HEK293 (cell line): ENCODE measurements around the gene ZC3H4.

Source experiments
- CTCF ChIA-PET: fragments of 350-600 bp; formaldehyde crosslinking; extraction: SDS; loops from one replicate; lab custom pipeline; 2021; ENCODE audit warnings: antibody characterized with exemption; lab: Yijun Ruan, JAX
- POLR2A ChIA-PET: fragments of 300-600 bp; formaldehyde crosslinking; extraction: SDS; loops from one replicate; lab custom pipeline; 2020; ENCODE audit warnings: antibody characterized with exemption, inconsistent platforms; lab: Yijun Ruan, JAX
- H3K27ac ChIP-seq: fragments of 200-500 bp; sonication (Bioruptor generic); 2 replicates; pipeline ENCODE4 v1.5.1; 2014; ENCODE audit warnings: low read depth, low read length, control low read depth, inconsistent platforms; ENCODE audit errors: extremely low read depth
- H3K36me3 ChIP-seq, 2 experiments: fragments of 200-500 bp in 1 of 2; sonication (Bioruptor generic) in 1 of 2; 1 replicate in 1 of 2; 2 replicates in 1 of 2; pipeline ENCODE4 v1.5.1; 2014 to 2017; ENCODE audit warnings: inconsistent platforms in 2 of 2, low read length in 2 of 2; ENCODE audit not compliant: control insufficient read depth in 2 of 2, insufficient read depth in 1 of 2
- H3K4me1 ChIP-seq: fragments of 200-500 bp; sonication (Bioruptor generic); 2 replicates; pipeline ENCODE4 v1.5.1; 2014; ENCODE audit warnings: mild to moderate bottlenecking, low read length, inconsistent platforms; ENCODE audit not compliant: control insufficient read depth, insufficient read depth
- H3K4me3 ChIP-seq: 2 replicates; pipeline ENCODE4 v1.5.1; 2011; ENCODE audit warnings: low read depth, mild to moderate bottlenecking, control low read depth, low read length, moderate library complexity
- H3K9me3 ChIP-seq: fragments of 200-500 bp; sonication (Bioruptor generic); 2 replicates; pipeline ENCODE4 v1.5.1; 2014; ENCODE audit warnings: low read depth, low read length, inconsistent platforms; ENCODE audit not compliant: control insufficient read depth, insufficient read depth
- HOXA7 ChIP-seq: sonication (generic); formaldehyde crosslinking; IDR thresholded peaks from 2 replicates; pipeline ENCODE4 v1.8.1; 2022; ENCODE audit warnings: missing genetic modification reagents, borderline replicate concordance
- KLF10 ChIP-seq: fragments of 450-650 bp; IDR thresholded peaks from 2 replicates; pipeline ENCODE4 v1.5.1; 2018; ENCODE audit warnings: missing biosample characterization, mild to moderate bottlenecking, missing genetic modification characterization
- OSR2 ChIP-seq: fragments of 450-650 bp; formaldehyde crosslinking; IDR thresholded peaks from 2 replicates; pipeline ENCODE4 v1.5.1; 2016; ENCODE audit warnings: missing biosample characterization, missing genetic modification characterization
- TCF7L2 ChIP-seq: IDR thresholded peaks from 2 replicates; pipeline ENCODE4 v1.6.1; 2011; ENCODE audit warnings: low read depth, mild to moderate bottlenecking, inconsistent platforms, low read length, moderate library complexity, borderline replicate concordance
- ZBTB20 ChIP-seq: fragments of 450-650 bp; formaldehyde crosslinking; IDR thresholded peaks from 2 replicates; pipeline ENCODE4 v1.5.1; 2016; ENCODE audit warnings: missing biosample characterization, missing genetic modification characterization
- ZEB2 ChIP-seq: fragments of 450-650 bp; formaldehyde crosslinking; IDR thresholded peaks from 2 replicates; pipeline ENCODE4 v1.5.1; 2016; ENCODE audit warnings: missing biosample characterization, missing genetic modification characterization
- ZIC2 ChIP-seq: fragments of 450-650 bp; formaldehyde crosslinking; IDR thresholded peaks from 2 replicates; pipeline ENCODE4 v1.5.1; 2016; ENCODE audit warnings: missing biosample characterization, missing genetic modification characterization
- ZNF114 ChIP-seq: fragments of 450-650 bp; formaldehyde crosslinking; IDR thresholded peaks from 2 replicates; pipeline ENCODE4 v1.5.0; 2017; ENCODE audit warnings: missing biosample characterization, missing genetic modification characterization
- ZNF23 ChIP-seq: fragments of 450-650 bp; formaldehyde crosslinking; IDR thresholded peaks from 2 replicates; pipeline ENCODE4 v1.5.1; 2016; ENCODE audit warnings: missing biosample characterization, missing genetic modification characterization, borderline replicate concordance
- ZNF274 ChIP-seq, 2 experiments: fragments of 200-500 bp in 1 of 2; fragments of 450-650 bp in 1 of 2; sonication (Bioruptor generic) in 1 of 2; formaldehyde crosslinking in 1 of 2; IDR thresholded peaks; 2 replicates each; pipeline versions ENCODE4 v1.5.1 to v1.6.1; 2014 to 2016; ENCODE audit warnings: borderline replicate concordance in 1 of 2, inconsistent platforms in 1 of 2, low read length in 1 of 2, missing biosample characterization in 1 of 2, missing genetic modification characterization in 1 of 2
- ZNF433 ChIP-seq: fragments of 450-650 bp; formaldehyde crosslinking; IDR thresholded peaks from 2 replicates; pipeline ENCODE4 v1.5.1; 2016; ENCODE audit warnings: missing biosample characterization, missing genetic modification characterization, low read depth
- ZNF521 ChIP-seq: fragments of 450-650 bp; formaldehyde crosslinking; IDR thresholded peaks from 2 replicates; pipeline ENCODE4 v1.5.1; 2017; ENCODE audit warnings: missing biosample characterization, mild to moderate bottlenecking, missing genetic modification characterization
- ZNF585B ChIP-seq: fragments of 450-650 bp; formaldehyde crosslinking; IDR thresholded peaks from 2 replicates; pipeline ENCODE4 v1.5.1; 2016; ENCODE audit warnings: missing biosample characterization, missing genetic modification characterization
- TF ChIP-seq, protein P1 (sequence below): fragments of 450-650 bp; formaldehyde crosslinking; IDR thresholded peaks from 2 replicates; pipeline ENCODE4 v1.5.0; 2017; ENCODE audit warnings: missing biosample characterization, missing genetic modification characterization, borderline replicate concordance
- TF ChIP-seq, protein P2 (sequence below): fragments of 450-650 bp; formaldehyde crosslinking; IDR thresholded peaks from 2 replicates; pipeline ENCODE4 v1.5.1; 2016; ENCODE audit warnings: missing biosample characterization, missing genetic modification characterization
- TF ChIP-seq, protein P3 (sequence below): fragments of 450-650 bp; formaldehyde crosslinking; IDR thresholded peaks from 2 replicates; pipeline ENCODE4 v1.5.1; 2016; ENCODE audit warnings: missing biosample characterization, missing genetic modification characterization
- TF ChIP-seq, protein P4 (sequence below): fragments of 450-650 bp; formaldehyde crosslinking; IDR thresholded peaks from 2 replicates; pipeline ENCODE4 v1.5.1; 2017; ENCODE audit warnings: missing biosample characterization, mild to moderate bottlenecking, missing genetic modification characterization, moderate library complexity
- TF ChIP-seq, protein P5 (sequence below): fragments of 450-650 bp; formaldehyde crosslinking; IDR thresholded peaks from 2 replicates; pipeline ENCODE4 v1.5.1; 2016; ENCODE audit warnings: missing biosample characterization, missing genetic modification characterization
- TF ChIP-seq, protein P6 (sequence below): fragments of 450-650 bp; formaldehyde crosslinking; IDR thresholded peaks from 2 replicates; pipeline ENCODE4 v1.5.1; 2016; ENCODE audit warnings: missing biosample characterization, missing genetic modification characterization
- TF ChIP-seq, protein P7 (sequence below): fragments of 450-650 bp; formaldehyde crosslinking; IDR thresholded peaks from 2 replicates; pipeline ENCODE4 v1.5.1; 2016; ENCODE audit warnings: missing biosample characterization, missing genetic modification characterization

ZC3H4 gene

DNA sequence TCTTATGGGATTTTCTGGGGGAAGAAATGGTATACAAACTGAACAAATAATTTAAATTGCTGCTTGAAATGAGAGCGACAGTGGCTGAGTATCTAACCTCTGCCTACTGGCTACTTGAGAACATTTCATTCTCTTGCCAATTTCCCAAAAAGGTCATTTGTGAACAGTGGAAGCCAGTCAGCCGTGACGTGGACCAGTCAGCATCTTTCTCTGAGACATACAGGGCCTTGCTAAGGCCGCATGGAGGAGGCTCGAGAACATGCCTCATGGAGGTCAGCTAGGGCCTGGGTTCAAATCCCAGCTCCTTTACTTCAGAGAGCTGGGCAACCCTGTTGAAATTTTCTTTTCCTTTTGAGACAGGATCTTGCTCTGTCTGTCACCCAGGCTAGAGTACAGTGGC is 20.3 kb downstream of the ZC3H4 start (continued):
- TF ChIP-seq, protein P1, sequence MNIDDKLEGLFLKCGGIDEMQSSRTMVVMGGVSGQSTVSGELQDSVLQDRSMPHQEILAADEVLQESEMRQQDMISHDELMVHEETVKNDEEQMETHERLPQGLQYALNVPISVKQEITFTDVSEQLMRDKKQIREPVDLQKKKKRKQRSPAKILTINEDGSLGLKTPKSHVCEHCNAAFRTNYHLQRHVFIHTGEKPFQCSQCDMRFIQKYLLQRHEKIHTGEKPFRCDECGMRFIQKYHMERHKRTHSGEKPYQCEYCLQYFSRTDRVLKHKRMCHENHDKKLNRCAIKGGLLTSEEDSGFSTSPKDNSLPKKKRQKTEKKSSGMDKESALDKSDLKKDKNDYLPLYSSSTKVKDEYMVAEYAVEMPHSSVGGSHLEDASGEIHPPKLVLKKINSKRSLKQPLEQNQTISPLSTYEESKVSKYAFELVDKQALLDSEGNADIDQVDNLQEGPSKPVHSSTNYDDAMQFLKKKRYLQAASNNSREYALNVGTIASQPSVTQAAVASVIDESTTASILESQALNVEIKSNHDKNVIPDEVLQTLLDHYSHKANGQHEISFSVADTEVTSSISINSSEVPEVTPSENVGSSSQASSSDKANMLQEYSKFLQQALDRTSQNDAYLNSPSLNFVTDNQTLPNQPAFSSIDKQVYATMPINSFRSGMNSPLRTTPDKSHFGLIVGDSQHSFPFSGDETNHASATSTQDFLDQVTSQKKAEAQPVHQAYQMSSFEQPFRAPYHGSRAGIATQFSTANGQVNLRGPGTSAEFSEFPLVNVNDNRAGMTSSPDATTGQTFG: no peak
- TF ChIP-seq ZNF274 (IDR thresholded peaks at IDR 0.05; ENCODE audit: low read length) (no peak), ZNF274 (tag by site-specific recombination; IDR thresholded peaks at IDR 0.05; ENCODE audit: borderline replicate concordance) (no peak), ZNF114 (tag by site-specific recombination) (no peak)

DNA sequence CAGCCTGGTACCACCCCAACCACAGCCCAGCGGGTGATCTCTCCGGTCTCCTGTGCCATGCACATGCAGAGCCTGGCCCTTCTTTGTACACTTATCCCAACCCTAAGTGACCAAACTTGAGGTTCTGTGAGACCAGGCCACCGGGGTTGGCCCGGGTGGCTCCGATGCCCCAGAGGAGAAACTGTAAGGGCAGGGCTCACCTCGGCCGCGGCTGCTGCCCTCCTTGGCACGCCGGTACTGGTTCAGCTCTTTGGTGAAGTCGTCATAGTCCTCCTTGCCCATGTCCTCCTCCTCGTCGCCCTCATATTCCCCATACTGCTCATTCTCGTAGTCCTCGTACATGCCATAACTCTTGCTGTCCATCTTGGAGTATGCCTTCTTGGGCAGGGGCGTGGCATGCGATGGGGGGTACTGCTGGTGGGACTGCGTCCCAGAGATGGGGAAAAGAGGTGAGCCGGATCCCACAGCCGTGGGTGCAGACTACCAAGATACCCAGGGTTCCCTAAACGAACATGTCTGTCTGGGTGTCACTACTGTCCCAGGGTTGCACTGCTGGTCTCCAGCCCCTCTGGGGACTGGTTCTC is 23.7 kb downstream of the ZC3H4 start:
- Histone ChIP-seq H3K4me1 (no peaks in the 10 kb centered on the region), H3K9me3 (no peaks in the 10 kb centered on the region)
- POLR2A ChIA-PET: no interaction called here
- TF ChIP-seq ZNF23 (tag by site-specific recombination): no peak
- TF ChIP-seq, protein P2, sequence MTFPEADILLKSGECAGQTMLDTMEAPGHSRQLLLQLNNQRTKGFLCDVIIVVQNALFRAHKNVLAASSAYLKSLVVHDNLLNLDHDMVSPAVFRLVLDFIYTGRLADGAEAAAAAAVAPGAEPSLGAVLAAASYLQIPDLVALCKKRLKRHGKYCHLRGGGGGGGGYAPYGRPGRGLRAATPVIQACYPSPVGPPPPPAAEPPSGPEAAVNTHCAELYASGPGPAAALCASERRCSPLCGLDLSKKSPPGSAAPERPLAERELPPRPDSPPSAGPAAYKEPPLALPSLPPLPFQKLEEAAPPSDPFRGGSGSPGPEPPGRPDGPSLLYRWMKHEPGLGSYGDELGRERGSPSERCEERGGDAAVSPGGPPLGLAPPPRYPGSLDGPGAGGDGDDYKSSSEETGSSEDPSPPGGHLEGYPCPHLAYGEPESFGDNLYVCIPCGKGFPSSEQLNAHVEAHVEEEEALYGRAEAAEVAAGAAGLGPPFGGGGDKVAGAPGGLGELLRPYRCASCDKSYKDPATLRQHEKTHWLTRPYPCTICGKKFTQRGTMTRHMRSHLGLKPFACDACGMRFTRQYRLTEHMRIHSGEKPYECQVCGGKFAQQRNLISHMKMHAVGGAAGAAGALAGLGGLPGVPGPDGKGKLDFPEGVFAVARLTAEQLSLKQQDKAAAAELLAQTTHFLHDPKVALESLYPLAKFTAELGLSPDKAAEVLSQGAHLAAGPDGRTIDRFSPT: no peak
- TF ChIP-seq ZNF585B (tag by site-specific recombination): no peak
- TF ChIP-seq, protein P3, sequence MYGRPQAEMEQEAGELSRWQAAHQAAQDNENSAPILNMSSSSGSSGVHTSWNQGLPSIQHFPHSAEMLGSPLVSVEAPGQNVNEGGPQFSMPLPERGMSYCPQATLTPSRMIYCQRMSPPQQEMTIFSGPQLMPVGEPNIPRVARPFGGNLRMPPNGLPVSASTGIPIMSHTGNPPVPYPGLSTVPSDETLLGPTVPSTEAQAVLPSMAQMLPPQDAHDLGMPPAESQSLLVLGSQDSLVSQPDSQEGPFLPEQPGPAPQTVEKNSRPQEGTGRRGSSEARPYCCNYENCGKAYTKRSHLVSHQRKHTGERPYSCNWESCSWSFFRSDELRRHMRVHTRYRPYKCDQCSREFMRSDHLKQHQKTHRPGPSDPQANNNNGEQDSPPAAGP (tag by site-specific recombination): no peak
- TF ChIP-seq KLF10 (tag by site-specific recombination): no peak
- no peak for TF ChIP-seq ZBTB20 (tag by site-specific recombination)
- no peak for TF ChIP-seq OSR2 (tag by site-specific recombination)
- TF ChIP-seq ZNF521 (tag by site-specific recombination): no peak
- TF ChIP-seq, protein P4, sequence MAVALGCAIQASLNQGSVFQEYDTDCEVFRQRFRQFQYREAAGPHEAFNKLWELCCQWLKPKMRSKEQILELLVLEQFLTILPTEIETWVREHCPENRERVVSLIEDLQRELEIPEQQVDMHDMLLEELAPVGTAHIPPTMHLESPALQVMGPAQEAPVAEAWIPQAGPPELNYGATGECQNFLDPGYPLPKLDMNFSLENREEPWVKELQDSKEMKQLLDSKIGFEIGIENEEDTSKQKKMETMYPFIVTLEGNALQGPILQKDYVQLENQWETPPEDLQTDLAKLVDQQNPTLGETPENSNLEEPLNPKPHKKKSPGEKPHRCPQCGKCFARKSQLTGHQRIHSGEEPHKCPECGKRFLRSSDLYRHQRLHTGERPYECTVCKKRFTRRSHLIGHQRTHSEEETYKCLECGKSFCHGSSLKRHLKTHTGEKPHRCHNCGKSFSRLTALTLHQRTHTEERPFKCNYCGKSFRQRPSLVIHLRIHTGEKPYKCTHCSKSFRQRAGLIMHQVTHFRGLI (tag by site-specific recombination): no peak
- TF ChIP-seq ZNF433 (tag by site-specific recombination): no peak
- TF ChIP-seq, protein P5, sequence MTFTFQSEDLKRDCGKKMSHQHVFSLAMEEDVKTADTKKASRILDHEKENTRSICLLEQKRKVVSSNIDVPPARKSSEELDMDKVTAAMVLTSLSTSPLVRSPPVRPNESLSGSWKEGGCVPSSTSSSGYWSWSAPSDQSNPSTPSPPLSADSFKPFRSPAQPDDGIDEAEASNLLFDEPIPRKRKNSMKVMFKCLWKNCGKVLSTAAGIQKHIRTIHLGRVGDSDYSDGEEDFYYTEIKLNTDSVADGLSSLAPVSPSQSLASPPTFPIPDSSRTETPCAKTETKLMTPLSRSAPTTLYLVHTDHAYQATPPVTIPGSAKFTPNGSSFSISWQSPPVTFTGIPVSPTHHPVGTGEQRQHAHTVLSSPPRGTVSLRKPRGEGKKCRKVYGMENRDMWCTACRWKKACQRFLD (tag by site-specific recombination): no peak
- TF ChIP-seq, protein P6, sequence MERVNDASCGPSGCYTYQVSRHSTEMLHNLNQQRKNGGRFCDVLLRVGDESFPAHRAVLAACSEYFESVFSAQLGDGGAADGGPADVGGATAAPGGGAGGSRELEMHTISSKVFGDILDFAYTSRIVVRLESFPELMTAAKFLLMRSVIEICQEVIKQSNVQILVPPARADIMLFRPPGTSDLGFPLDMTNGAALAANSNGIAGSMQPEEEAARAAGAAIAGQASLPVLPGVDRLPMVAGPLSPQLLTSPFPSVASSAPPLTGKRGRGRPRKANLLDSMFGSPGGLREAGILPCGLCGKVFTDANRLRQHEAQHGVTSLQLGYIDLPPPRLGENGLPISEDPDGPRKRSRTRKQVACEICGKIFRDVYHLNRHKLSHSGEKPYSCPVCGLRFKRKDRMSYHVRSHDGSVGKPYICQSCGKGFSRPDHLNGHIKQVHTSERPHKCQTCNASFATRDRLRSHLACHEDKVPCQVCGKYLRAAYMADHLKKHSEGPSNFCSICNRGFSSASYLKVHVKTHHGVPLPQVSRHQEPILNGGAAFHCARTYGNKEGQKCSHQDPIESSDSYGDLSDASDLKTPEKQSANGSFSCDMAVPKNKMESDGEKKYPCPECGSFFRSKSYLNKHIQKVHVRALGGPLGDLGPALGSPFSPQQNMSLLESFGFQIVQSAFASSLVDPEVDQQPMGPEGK (tag by site-specific recombination): no peak
- TF ChIP-seq TCF7L2: no peak
- TF ChIP-seq, protein P7, sequence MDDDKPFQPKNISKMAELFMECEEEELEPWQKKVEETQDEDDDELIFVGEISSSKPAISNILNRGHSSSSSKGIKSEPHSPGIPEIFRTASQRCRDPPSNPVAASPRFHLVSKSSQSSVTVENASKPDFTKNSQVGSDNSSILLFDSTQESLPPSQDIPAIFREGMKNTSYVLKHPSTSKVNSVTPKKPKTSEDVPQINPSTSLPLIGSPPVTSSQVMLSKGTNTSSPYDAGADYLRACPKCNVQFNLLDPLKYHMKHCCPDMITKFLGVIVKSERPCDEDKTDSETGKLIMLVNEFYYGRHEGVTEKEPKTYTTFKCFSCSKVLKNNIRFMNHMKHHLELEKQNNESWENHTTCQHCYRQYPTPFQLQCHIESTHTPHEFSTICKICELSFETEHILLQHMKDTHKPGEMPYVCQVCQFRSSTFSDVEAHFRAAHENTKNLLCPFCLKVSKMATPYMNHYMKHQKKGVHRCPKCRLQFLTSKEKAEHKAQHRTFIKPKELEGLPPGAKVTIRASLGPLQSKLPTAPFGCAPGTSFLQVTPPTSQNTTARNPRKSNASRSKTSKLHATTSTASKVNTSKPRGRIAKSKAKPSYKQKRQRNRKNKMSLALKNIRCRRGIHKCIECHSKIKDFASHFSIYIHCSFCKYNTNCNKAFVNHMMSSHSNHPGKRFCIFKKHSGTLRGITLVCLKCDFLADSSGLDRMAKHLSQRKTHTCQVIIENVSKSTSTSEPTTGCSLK (tag by site-specific recombination): no peak
- no peak for TF ChIP-seq ZIC2 (tag by site-specific recombination)
- no peak for TF ChIP-seq ZEB2
- no peak for TF ChIP-seq HOXA7
- TF ChIP-seq, all 188 proteins: peak for 0
- CTCF ChIA-PET: no interaction called here
- Histone ChIP-seq H3K4me3 (no peak overlapping the region), H3K36me3 (peaks cover 74 to 91% of the 10 kb centered on the region in 2 experiments), H3K27ac (no peak overlapping the region)
